ENCODE data around the gene DLG2.

DNA sequence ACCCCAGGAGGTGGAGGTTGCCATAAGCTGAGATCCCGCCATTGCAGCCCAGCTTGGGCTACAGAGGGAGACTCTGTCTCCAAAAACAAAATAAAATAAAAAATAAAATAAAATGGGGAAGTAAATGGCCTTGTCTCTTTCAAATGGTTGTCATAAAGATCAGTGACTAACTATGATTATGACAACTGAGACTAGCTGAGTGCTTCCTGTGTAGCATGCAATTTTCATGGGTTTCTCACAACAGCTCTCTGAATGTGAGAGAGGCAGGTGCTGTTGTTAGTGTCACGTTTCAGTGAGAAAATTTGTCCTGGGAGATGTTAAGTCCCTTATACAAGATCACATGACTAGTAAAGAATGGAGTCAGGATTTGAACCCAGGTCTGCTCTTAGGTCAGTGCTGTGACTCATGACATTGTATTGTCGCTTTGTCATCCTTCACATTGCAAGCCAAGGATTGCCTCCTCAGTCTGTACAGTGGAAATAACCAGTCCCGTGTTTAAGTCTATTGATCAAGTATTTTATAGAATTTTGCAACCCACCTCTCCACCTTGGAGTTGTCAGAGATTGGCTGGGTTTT lies 2177.7 kb downstream of the DLG2 start:
- TF ChIP-seq, protein P1, sequence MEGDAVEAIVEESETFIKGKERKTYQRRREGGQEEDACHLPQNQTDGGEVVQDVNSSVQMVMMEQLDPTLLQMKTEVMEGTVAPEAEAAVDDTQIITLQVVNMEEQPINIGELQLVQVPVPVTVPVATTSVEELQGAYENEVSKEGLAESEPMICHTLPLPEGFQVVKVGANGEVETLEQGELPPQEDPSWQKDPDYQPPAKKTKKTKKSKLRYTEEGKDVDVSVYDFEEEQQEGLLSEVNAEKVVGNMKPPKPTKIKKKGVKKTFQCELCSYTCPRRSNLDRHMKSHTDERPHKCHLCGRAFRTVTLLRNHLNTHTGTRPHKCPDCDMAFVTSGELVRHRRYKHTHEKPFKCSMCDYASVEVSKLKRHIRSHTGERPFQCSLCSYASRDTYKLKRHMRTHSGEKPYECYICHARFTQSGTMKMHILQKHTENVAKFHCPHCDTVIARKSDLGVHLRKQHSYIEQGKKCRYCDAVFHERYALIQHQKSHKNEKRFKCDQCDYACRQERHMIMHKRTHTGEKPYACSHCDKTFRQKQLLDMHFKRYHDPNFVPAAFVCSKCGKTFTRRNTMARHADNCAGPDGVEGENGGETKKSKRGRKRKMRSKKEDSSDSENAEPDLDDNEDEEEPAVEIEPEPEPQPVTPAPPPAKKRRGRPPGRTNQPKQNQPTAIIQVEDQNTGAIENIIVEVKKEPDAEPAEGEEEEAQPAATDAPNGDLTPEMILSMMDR (IDR thresholded peaks at IDR 0.05) = no peak
- TF ChIP-seq POLR2A (IDR thresholded peaks at IDR 0.05) = no peak

Measured in uterus (tissue), 2 donors.